ENCODE data around the gene SERPINB2.

Gene SERPINB2

DNA sequence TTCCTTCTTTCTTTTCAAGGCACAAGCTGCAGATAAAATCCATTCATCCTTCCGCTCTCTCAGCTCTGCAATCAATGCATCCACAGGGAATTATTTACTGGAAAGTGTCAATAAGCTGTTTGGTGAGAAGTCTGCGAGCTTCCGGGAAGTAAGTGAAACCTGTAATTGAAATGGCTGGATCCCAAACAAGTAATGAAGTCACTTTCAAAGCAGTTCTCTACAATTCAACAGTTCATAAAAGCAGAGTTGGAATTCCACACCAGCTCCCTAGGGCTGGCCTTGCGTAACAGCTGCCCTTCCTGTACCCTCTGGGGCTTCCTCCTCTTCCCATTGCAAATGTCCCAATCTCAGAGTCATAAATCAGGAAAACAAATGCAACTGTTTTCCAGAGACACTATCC, 9.6 kb downstream of the SERPINB2 start:
- no peak for DNase-seq (ENCODE audit: extremely low read depth, low read depth)

DNA sequence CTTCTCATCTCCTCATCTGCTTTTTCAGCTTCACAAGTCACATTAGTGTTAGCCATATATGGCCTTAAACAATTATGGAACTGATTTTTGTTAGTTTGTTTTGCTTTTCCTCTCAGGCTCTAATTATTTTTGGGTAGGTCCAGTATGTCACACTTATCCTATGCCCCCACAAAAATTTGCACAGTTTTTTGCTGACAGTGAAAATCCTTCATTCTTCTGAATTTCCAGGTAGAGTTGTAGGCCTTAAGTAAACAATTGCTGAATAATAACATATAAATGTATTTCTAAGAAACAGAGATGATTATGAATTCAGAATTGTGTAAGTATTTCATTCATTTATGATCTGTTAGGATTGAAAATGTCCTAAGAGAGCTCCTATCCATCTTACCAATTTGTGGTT, 11.7 kb downstream of the SERPINB2 start:
- TF ChIP-seq, protein P1, sequence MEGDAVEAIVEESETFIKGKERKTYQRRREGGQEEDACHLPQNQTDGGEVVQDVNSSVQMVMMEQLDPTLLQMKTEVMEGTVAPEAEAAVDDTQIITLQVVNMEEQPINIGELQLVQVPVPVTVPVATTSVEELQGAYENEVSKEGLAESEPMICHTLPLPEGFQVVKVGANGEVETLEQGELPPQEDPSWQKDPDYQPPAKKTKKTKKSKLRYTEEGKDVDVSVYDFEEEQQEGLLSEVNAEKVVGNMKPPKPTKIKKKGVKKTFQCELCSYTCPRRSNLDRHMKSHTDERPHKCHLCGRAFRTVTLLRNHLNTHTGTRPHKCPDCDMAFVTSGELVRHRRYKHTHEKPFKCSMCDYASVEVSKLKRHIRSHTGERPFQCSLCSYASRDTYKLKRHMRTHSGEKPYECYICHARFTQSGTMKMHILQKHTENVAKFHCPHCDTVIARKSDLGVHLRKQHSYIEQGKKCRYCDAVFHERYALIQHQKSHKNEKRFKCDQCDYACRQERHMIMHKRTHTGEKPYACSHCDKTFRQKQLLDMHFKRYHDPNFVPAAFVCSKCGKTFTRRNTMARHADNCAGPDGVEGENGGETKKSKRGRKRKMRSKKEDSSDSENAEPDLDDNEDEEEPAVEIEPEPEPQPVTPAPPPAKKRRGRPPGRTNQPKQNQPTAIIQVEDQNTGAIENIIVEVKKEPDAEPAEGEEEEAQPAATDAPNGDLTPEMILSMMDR (IDR thresholded peaks at IDR 0.05; ENCODE audit: low read depth, low read length), result no peak
- no peak for DNase-seq (ENCODE audit: extremely low read depth, low read depth)

More for the DNA sequence above, 9.6 kb downstream of the SERPINB2 start:
- TF ChIP-seq, protein P1 (IDR thresholded peaks at IDR 0.05; ENCODE audit: low read depth, low read length), result no peak

- DNase-seq (ENCODE audit: extremely low read depth, low read depth), result no peak
- TF ChIP-seq, protein P1 (IDR thresholded peaks at IDR 0.05; ENCODE audit: low read depth, low read length), result no peak
Observed at GRCh38 chr18:63903851-63904570, 16.5 kb downstream of the SERPINB2 start.

- TF ChIP-seq, protein P1 (IDR thresholded peaks at IDR 0.05; ENCODE audit: low read depth, low read length), result no peak
- no peak for DNase-seq (ENCODE audit: extremely low read depth, low read depth)
Observed at GRCh38 chr18:63904694-63905093, 17.2 kb downstream of the SERPINB2 start.

GRCh38 chr18:63905361-63905760, 17.9 kb downstream of the SERPINB2 start:
- TF ChIP-seq, protein P1 (IDR thresholded peaks at IDR 0.05; ENCODE audit: low read depth, low read length), result no peak
- no peak for DNase-seq (ENCODE audit: extremely low read depth, low read depth)

- TF ChIP-seq, protein P1 (IDR thresholded peaks at IDR 0.05; ENCODE audit: low read depth, low read length), result no peak
- DNase-seq (ENCODE audit: extremely low read depth, low read depth), result no peak
Observed at GRCh38 chr18:63906056-63906455, 18.6 kb downstream of the SERPINB2 start.

- TF ChIP-seq, protein P1 (IDR thresholded peaks at IDR 0.05; ENCODE audit: low read depth, low read length), result no peak
- DNase-seq (ENCODE audit: extremely low read depth, low read depth), result no peak
Observed at GRCh38 chr18:63907664-63908063, 20.2 kb downstream of the SERPINB2 start, which contains the start of gene SERPINB10. TSS of gene SERPINB10 (plus strand) at chr18:63907958. CDS start at chr18:63915511, 7,553 bp downstream.
